HL-60 (cell line): ENCODE measurements around the gene GP2.
"Not testable (repeated sequence)": the region's sequence is repeated elsewhere in the genome, so short reads cannot be mapped to it uniquely, and the experiment has no call there.

ENCODE experiments used
- GABPA ChIP-seq: IDR thresholded peaks from 2 replicates; pipeline ENCODE4 v1.6.1; 2012; ENCODE audit warnings: low read depth
- POLR2AphosphoS5 ChIP-seq: IDR thresholded peaks from 2 replicates; pipeline ENCODE4 v1.6.1; 2012; ENCODE audit warnings: low read depth
- TF ChIP-seq, protein P1 (sequence below): IDR thresholded peaks from one replicate; pipeline ENCODE4 v1.5.1; 2011; ENCODE audit warnings: low read length, control low read depth, inconsistent platforms; ENCODE audit not compliant: insufficient read depth
- TF ChIP-seq, protein P2 (sequence below): IDR thresholded peaks from 2 replicates; pipeline ENCODE4 v1.6.1; 2012; ENCODE audit warnings: low read depth; ENCODE audit not compliant: insufficient replicate concordance

DNA sequence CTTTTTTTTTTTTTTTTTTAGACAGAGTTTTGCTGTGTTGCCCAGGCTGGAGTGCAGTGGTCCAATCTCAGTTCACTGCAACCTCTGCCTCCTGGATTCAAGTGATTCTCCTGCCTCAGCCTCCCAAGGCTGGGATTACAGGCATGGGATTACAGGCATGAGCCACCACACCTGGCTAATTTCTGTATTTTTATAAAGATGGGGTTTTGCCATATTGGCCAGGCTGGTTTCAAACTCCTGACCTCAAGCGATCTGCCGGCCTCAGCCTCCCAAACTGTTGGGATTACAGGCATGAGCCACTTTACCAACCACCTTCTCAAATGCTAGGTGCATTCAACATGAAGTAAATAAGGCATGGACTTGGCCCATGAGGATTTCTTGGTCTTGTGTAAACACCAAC, 6.3 kb downstream of the GP2 start:
- TF ChIP-seq, protein P1, sequence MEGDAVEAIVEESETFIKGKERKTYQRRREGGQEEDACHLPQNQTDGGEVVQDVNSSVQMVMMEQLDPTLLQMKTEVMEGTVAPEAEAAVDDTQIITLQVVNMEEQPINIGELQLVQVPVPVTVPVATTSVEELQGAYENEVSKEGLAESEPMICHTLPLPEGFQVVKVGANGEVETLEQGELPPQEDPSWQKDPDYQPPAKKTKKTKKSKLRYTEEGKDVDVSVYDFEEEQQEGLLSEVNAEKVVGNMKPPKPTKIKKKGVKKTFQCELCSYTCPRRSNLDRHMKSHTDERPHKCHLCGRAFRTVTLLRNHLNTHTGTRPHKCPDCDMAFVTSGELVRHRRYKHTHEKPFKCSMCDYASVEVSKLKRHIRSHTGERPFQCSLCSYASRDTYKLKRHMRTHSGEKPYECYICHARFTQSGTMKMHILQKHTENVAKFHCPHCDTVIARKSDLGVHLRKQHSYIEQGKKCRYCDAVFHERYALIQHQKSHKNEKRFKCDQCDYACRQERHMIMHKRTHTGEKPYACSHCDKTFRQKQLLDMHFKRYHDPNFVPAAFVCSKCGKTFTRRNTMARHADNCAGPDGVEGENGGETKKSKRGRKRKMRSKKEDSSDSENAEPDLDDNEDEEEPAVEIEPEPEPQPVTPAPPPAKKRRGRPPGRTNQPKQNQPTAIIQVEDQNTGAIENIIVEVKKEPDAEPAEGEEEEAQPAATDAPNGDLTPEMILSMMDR: not testable (repeated sequence)
- TF ChIP-seq POLR2AphosphoS5, GABPA: not testable (repeated sequence)
- TF ChIP-seq, protein P2, sequence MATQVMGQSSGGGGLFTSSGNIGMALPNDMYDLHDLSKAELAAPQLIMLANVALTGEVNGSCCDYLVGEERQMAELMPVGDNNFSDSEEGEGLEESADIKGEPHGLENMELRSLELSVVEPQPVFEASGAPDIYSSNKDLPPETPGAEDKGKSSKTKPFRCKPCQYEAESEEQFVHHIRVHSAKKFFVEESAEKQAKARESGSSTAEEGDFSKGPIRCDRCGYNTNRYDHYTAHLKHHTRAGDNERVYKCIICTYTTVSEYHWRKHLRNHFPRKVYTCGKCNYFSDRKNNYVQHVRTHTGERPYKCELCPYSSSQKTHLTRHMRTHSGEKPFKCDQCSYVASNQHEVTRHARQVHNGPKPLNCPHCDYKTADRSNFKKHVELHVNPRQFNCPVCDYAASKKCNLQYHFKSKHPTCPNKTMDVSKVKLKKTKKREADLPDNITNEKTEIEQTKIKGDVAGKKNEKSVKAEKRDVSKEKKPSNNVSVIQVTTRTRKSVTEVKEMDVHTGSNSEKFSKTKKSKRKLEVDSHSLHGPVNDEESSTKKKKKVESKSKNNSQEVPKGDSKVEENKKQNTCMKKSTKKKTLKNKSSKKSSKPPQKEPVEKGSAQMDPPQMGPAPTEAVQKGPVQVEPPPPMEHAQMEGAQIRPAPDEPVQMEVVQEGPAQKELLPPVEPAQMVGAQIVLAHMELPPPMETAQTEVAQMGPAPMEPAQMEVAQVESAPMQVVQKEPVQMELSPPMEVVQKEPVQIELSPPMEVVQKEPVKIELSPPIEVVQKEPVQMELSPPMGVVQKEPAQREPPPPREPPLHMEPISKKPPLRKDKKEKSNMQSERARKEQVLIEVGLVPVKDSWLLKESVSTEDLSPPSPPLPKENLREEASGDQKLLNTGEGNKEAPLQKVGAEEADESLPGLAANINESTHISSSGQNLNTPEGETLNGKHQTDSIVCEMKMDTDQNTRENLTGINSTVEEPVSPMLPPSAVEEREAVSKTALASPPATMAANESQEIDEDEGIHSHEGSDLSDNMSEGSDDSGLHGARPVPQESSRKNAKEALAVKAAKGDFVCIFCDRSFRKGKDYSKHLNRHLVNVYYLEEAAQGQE: not testable (repeated sequence)
